Measurements from ENCODE around the gene CDK5RAP2.

The CDK5RAP2 gene

GRCh38 chr9:120416781-120417427 lies 163.1 kb downstream of the CDK5RAP2 start:
- no peak for TF ChIP-seq CTCF (IDR thresholded peaks at IDR 0.05)
- Histone ChIP-seq H3K4me3 (no peak overlapping the region), H3K27ac (no peak overlapping the region)
- DNase-seq (ENCODE audit: low spot score), result no peak

- Histone ChIP-seq H3K27ac (peak overlapping the region in 1 of 2 donors; percentile 36), H3K4me3 (no peak overlapping the region)
- DNase-seq (ENCODE audit: low spot score), result no peak
- TF ChIP-seq CTCF (IDR thresholded peaks at IDR 0.05), result no peak
Measured at GRCh38 chr9:120413121-120414048, 166.6 kb downstream of the CDK5RAP2 start.

GRCh38 chr9:120412425-120412951 lies 167.5 kb downstream of the CDK5RAP2 start:
- Histone ChIP-seq H3K4me3 (no peak overlapping the region), H3K27ac (peak overlapping the region in 1 of 2 donors; percentile 36)
- no peak for TF ChIP-seq CTCF (IDR thresholded peaks at IDR 0.05)
- DNase-seq (ENCODE audit: low spot score), result no peak

- Histone ChIP-seq H3K27ac (peak overlapping the region in 1 of 2 donors; percentile 36), H3K4me3 (no peak overlapping the region)
- DNase-seq (ENCODE audit: low spot score), result no peak
- no peak for TF ChIP-seq CTCF (IDR thresholded peaks at IDR 0.05)
Measured at GRCh38 chr9:120411862-120412424, 168.0 kb downstream of the CDK5RAP2 start.

GRCh38 chr9:120410925-120411501 lies 169.0 kb downstream of the CDK5RAP2 start:
- TF ChIP-seq CTCF (IDR thresholded peaks at IDR 0.05), result no peak
- no peak for DNase-seq (ENCODE audit: low spot score)
- Histone ChIP-seq H3K27ac (peak overlapping the region in 1 of 2 donors; percentile 47), H3K4me3 (no peak overlapping the region)

GRCh38 chr9:120408680-120409258 lies 171.2 kb downstream of the CDK5RAP2 start:
- no peak for TF ChIP-seq CTCF (IDR thresholded peaks at IDR 0.05)
- Histone ChIP-seq H3K27ac (no peak overlapping the region), H3K4me3 (no peak overlapping the region)
- DNase-seq (ENCODE audit: low spot score), result no peak

Measured in coronary artery (tissue), 2 donors.